Lower lobe of right lung (tissue), 2 donors: ENCODE measurements around the gene ZSCAN9. TPM values are rescaled to one million over a fixed set of nuclear protein-coding genes. Genes with fewer than 3 reads are reported as not detected.

Experiments
- ATAC-seq, 2 donors: fragments of 200-7000 bp; cut with Tn5 transposase; one replicate each; pipeline ENCODE4 v1.9.1; 2020 to 2022; ENCODE audit warnings: mild to moderate bottlenecking in 2 of 2, moderate library complexity in 2 of 2
- DNase-seq: peaks from one replicate; pipeline ENCODE4 v3.0.0-alpha.2; 2020
- H3K27ac ChIP-seq: fragments of 200-600 bp; one replicate; pipeline ENCODE4 v1.8.0; 2022
- H3K27me3 ChIP-seq: fragments of 200-600 bp; one replicate; pipeline ENCODE4 v1.8.0; 2022; ENCODE audit warnings: low read depth
- H3K36me3 ChIP-seq: fragments of 200-600 bp; one replicate; pipeline ENCODE4 v1.8.0; 2022; ENCODE audit warnings: mild to moderate bottlenecking
- H3K4me1 ChIP-seq: fragments of 200-600 bp; one replicate; pipeline ENCODE4 v1.8.0; 2022
- H3K4me3 ChIP-seq: fragments of 200-600 bp; one replicate; pipeline ENCODE4 v1.8.0; 2022; ENCODE audit warnings: mild to moderate bottlenecking
- H3K9me3 ChIP-seq: fragments of 200-600 bp; one replicate; pipeline ENCODE4 v1.8.0; 2022
- CTCF ChIP-seq: fragments of 200-600 bp; IDR thresholded peaks from one replicate; pipeline ENCODE4 v1.8.0; 2022; ENCODE audit warnings: antibody characterized with exemption, mild to moderate bottlenecking
- intact Hi-C: fragments of 100-400 bp; cut with DNase I; formaldehyde crosslinking; loops from one replicate; pipeline ENCODE4 v1.11.0; 2022
- total RNA-seq: library from RNA; stranded (reverse); fragmentation: NEBNext Ultra II Directional; extraction: Animal tissue kit (Norgen Biotek cat#: 25700); gene quantifications from one replicate; pipeline ENCODE4 v1.2.1, GENCODE V29; 2021
- donor health status: DM: no; HTN: yes; CAD: no; lungs with severe emphysema.

ZSCAN9 gene
- total RNA-seq, 1 donor from 2014 or later = 11.3 TPM

DNA sequence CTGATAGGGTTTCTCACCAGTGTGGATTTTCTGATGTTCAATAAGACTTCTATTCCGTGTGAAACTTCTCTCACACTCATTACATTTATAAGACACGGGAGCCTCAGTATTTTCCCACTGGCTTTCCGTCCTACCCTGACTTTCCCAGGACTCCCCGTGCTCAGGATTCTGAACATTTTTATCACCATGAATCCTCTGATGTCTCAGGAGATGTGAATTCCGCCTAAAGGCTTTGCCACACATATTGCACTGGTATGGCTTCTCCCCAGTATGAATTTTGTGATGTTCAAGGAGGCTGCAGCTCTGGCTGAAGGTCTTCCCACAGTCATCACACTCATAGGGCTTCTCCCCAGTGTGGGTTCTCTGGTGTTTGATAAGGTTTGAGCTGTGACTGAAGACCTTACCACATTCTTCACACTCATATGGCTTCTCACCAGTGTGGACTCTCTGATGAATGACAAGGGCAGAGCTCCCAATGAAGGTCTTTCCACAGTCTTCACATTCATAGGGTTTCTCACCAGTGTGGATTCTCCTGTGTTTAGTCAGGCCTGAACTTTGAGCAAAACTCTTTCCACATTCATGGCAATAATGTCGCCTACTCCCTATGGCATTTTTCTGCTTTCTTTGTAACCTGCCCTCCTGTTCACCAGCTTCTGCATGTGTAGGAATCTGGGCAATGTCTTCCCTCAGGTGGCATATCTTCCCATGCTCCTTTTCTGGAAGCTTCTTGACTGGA, 20.3 kb downstream of the ZSCAN9 start:
- DNase-seq = no peak
- intact Hi-C loops = no loop called here
- H3K27ac ChIP-seq = no peak overlapping the region
- no peak for ATAC-seq
- no peak overlapping the region for H3K4me3 ChIP-seq
- H3K9me3 ChIP-seq = no peaks in the 10 kb centered on the region
- TF ChIP-seq CTCF = no peak
- H3K27me3 ChIP-seq = no peaks in the 10 kb centered on the region
- H3K36me3 ChIP-seq = peaks cover 61% of the 10 kb centered on the region
- H3K4me1 ChIP-seq = peaks cover 3% of the 10 kb centered on the region

DNA sequence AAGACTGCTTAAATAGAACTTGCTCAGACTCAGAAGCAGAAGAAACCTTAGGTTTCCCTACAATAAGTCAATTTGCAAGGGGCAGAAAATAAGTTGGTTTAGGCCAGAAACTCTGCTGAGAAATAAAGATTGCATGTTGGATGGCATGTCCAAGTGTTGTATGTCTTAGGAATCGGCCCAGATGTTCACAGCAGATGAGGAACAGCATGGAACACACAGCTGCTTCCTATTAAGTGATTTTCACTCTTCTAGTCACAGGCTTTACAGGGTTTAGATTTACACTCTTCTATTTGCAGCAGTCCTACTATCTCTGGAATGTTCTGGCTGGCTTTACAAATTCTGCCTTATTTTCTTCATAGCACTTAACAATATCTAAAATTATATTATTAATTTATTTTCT, 23.8 kb downstream of the ZSCAN9 start:
- peaks cover 24% of the 10 kb centered on the region for H3K4me1 ChIP-seq
- H3K27me3 ChIP-seq = no peaks in the 10 kb centered on the region
- intact Hi-C loops = no loop called here
- DNase-seq (no peak), ATAC-seq (no peak)
- H3K4me3 ChIP-seq = no peak overlapping the region
- peaks cover 52% of the 10 kb centered on the region for H3K36me3 ChIP-seq
- H3K9me3 ChIP-seq = no peaks in the 10 kb centered on the region
- no peak overlapping the region for H3K27ac ChIP-seq
- no peak for TF ChIP-seq CTCF

DNA sequence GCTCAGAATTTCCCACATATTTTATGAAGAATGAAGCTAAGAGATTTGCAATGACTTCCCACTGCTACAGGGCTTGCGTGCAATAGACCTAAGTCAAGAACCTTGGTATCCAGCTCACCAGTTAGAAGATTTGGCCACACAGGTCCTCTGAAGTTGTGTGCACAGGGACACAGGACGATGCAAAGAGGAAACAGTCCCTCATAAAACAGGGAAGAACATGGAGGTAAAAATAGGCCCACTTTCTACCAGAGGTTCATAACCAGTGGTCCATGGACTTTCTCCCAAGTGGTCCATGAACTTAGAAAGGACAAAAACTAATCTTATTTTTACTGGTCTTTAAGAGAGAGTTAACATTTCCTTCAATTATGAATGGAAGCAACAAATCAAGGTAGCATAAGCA, 25.7 kb downstream of the ZSCAN9 start:
- DNase-seq (no peak), ATAC-seq (no peak)
- no peak for TF ChIP-seq CTCF
- Histone ChIP-seq H3K4me3 (peak overlapping the region; percentile 94), H3K27ac (no peak overlapping the region), H3K36me3 (peaks cover 34% of the 10 kb centered on the region), H3K9me3 (no peaks in the 10 kb centered on the region), H3K4me1 (peaks cover 24% of the 10 kb centered on the region), H3K27me3 (no peaks in the 10 kb centered on the region)
- intact Hi-C loops = no loop called here

DNA sequence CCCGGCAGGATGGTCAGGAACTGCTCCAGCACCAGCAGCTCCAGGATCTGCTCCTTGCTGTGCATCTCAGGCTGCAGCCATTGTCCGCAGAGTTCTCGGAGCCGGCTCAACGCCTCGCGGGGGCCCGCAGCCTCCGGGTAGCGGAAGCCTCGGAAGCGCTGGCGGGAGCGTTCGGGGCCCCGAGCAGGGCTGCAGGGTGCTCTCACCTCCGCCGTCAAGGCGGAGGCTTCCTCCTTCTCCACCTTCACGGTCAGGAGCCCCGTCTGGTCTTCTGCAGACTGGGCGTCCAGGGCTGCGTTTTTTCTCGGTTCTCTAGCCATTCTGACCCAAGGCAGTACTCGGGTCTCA, 26.6 kb downstream of the ZSCAN9 start:
- Histone ChIP-seq H3K27ac (peak overlapping the region; percentile 62), H3K4me1 (peaks cover 24% of the 10 kb centered on the region), H3K36me3 (peaks cover 25% of the 10 kb centered on the region), H3K27me3 (peaks cover 4% of the 10 kb centered on the region), H3K9me3 (no peaks in the 10 kb centered on the region), H3K4me3 (peak overlapping the region; percentile 94)
- intact Hi-C loops = no loop called here
- DNase-seq (peak; percentile 52), ATAC-seq (peak; percentile 40 to 63)
- no peak for TF ChIP-seq CTCF

DNA sequence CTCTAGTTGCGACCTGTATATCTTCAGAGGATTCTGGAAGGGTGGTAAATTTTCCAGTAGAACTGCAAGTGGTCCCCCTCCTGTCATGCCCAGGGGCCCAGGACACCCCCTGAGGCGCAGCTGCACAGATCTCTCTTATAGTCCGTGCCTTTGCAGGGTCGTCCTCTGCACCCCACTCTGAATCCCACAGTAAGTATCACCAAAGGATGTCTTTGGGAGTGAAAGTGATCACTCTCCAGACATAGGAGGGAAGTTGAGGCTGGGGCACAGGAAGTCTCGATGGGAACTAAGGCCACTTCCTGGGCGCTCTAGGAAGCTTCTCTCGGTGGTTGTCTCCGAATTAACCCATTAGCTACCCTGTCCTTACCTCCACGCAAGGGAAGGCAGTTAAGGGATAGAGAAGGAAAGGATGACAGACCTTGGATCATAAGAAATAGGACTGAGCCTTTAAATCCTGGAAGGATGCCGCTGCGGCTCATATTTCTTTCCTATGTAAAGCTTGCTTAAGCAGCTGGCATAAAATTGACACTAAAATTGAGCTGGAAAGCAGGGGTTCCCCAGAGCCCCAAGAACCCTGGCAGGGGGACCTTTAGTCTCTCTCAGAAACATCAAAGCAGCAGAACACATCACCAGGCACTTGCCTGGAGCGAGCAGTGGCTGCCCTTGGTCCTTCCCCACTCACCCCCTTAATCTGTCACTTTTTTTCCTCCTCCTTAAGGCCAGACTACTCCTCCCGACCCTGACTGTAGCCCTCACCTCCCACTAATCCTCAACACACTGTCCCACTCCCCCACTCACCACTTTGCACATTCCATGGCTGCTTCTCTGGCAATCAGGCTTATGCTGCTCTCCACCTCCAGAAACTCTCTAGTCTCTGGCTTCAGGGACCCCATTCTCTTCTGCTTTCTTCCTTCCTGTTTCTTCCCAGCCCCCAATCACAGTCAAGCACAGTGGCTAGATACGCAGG, 27.2 kb downstream of the ZSCAN9 start, which contains the start of gene ZKSCAN4:
TSS of gene ZKSCAN4 (minus strand) at position 261 of the 967 bp plus-strand sequence. CDS start 289 bp downstream, outside the sequence.
- DNase-seq = peak; percentile 70
- H3K4me1 ChIP-seq = peaks cover 24% of the 10 kb centered on the region
- no peaks in the 10 kb centered on the region for H3K9me3 ChIP-seq
- H3K27ac ChIP-seq = peak within 1 kb of the TSS; percentile 62
- H3K36me3 ChIP-seq = peaks cover 18% of the 10 kb centered on the region
- peaks cover 4% of the 10 kb centered on the region for H3K27me3 ChIP-seq
- ATAC-seq = peak; percentile 96 to 99
- intact Hi-C loops = no loop called here
- peak within 1 kb of the TSS; percentile 94 for H3K4me3 ChIP-seq
- TF ChIP-seq CTCF = no peak
